ENCODE data around the gene TRIL.
A peak's percentile ranks its signal among the peaks of the same experiment; 100 is the strongest.

Gene TRIL, protein sequence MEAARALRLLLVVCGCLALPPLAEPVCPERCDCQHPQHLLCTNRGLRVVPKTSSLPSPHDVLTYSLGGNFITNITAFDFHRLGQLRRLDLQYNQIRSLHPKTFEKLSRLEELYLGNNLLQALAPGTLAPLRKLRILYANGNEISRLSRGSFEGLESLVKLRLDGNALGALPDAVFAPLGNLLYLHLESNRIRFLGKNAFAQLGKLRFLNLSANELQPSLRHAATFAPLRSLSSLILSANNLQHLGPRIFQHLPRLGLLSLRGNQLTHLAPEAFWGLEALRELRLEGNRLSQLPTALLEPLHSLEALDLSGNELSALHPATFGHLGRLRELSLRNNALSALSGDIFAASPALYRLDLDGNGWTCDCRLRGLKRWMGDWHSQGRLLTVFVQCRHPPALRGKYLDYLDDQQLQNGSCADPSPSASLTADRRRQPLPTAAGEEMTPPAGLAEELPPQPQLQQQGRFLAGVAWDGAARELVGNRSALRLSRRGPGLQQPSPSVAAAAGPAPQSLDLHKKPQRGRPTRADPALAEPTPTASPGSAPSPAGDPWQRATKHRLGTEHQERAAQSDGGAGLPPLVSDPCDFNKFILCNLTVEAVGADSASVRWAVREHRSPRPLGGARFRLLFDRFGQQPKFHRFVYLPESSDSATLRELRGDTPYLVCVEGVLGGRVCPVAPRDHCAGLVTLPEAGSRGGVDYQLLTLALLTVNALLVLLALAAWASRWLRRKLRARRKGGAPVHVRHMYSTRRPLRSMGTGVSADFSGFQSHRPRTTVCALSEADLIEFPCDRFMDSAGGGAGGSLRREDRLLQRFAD

DNA sequence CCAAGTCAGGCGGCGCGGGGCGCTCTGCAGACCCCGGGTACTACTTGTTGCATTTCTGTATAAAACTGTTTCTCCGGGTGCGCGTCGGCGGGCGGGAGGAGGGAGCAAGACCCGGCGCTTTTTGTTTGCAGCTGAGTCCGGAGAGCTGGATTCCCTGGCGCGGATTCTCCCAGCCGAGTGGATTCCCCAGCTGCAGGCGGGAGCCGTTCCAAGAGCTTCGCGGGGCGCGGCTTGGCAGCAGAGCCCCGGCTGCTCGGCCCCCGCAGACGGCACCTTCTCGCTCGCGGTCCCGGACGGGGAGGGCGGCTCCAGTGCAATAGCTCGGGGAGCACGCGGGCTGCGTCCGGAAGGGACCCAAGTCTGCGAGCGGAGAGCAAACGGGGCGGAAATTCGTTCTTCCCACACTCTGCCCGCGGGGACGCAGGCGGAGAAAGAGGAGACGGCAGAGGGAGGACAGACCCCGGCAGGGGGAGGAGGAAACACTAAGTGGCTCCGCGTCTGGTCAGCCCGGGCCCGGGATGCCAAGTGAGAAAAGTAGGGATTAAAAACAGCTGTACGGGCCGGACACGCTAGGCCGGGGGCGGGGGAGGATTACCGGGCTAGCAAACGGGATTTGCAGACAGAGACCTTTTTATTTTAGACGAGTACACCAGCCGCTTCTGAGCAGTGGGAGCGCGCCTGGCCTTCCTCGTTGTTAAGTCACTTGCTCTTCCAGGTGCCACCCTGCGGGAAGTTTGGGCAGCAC is at the start of gene TRIL:
Gene TRIL (minus strand): TSS at position 96 of the 745 bp plus-strand sequence. CDS start 284 bp downstream, outside the sequence.
- DNase-seq = no peak

- DNase-seq = no peak
Measured at GRCh38 chr7:29007127-29007526, 49.0 kb upstream of the TRIL start.

DNA sequence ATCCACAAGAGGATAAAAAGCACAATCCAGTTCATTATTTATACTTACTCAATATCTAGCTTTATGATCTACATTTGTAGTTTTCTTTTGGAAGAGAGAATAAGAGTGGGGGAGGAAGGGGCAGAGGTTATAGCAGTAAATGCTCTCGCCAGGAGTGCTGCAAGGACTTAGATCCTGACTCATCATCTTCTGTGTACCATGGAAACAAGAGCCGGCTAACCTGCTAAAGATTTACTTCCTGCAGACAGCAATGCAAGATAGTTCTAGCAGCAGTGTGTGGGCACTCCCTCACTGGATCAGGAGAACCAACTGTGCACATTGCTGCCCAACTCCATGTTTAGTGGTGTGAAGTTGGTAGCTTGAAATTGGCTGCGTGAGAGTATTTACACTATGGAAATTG is 47.7 kb upstream of the TRIL start:
- DNase-seq = no peak

DNA sequence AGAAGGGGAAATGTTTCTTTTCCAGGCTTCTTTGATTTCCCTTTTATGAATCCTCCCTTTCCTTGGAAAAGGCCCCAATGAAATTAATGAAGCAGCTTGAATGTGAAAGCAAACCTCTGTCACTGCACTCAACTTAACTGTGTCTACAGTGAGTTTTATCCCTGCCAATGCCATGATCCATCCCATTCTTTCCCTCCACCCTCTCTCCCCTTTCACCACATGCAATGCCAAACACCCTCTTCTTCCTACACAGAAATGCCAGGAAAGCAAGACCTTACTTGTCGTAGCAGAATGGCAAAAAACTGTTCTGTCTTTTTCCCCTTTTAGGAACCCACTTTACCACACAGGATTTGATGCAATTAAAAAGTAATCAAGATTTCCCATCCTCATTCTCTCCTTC is 47.3 kb upstream of the TRIL start:
- DNase-seq = no peak

GRCh38 chr7:29003703-29004102 is 45.6 kb upstream of the TRIL start:
- DNase-seq = no peak

DNA sequence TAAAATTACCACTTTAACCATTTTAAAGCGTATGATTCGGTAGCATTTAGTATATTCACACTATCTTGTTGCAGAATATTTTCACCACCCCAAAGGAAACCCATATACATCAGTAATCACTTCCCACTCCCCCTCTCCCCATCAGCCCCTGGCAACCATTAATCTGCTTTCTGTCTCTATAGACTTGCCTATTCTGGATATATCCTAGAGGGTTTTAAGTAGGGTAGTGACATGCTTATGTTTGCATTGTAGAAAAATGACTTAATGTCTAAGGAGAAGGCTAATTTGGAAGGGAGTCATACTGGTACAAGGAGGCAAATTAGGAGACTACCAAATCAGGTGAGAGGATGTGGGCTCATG is 42.6 kb upstream of the TRIL start:
- no peak for DNase-seq

- DNase-seq = no peak
Measured at GRCh38 chr7:28999895-29000716, 42.0 kb upstream of the TRIL start.

DNA sequence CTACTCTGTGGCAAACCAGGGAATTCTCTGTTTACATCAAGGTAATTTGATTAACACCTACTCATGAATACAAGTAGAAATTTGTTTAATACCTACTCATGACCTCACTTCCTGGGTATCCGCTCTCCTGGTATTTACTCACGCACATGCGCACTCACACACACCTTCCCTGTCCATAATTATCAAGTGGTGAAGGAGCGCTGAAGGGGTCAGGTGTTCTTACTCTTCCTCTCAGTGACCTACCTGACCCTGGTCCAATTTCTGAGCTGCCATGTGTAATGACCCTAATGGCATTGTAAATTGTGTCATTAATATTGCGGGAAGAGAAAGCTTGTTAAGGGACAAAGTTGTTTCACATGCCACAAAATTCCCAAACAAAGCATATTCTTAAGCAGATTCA is 41.3 kb upstream of the TRIL start:
- no peak for DNase-seq

- DNase-seq = no peak
Measured at GRCh38 chr7:28998105-28998504, 40.0 kb upstream of the TRIL start.

DNA sequence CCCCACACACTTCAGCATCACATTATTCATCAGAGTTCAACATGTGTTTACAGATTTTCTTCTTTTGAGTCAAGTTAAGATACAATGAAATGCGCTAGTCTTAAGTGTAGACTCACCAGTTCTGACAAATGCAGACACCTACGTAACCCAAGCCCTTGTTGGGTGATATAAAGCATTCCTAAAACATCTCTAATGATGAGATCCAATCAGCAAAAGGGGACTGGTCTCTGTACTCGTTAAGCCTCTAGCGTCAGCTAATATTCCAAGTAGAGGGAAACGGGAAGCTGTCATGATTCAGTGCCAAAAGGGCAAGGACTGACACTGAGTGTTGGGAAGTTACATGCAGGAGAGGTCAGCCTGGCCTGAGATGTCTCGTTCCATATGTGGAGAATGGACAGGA is 38.7 kb upstream of the TRIL start:
- no peak for DNase-seq

- no peak for DNase-seq
Measured at GRCh38 chr7:28993371-28993770, 35.2 kb upstream of the TRIL start.

GRCh38 chr7:28992798-28993197 is 34.7 kb upstream of the TRIL start:
- no peak for DNase-seq

DNA sequence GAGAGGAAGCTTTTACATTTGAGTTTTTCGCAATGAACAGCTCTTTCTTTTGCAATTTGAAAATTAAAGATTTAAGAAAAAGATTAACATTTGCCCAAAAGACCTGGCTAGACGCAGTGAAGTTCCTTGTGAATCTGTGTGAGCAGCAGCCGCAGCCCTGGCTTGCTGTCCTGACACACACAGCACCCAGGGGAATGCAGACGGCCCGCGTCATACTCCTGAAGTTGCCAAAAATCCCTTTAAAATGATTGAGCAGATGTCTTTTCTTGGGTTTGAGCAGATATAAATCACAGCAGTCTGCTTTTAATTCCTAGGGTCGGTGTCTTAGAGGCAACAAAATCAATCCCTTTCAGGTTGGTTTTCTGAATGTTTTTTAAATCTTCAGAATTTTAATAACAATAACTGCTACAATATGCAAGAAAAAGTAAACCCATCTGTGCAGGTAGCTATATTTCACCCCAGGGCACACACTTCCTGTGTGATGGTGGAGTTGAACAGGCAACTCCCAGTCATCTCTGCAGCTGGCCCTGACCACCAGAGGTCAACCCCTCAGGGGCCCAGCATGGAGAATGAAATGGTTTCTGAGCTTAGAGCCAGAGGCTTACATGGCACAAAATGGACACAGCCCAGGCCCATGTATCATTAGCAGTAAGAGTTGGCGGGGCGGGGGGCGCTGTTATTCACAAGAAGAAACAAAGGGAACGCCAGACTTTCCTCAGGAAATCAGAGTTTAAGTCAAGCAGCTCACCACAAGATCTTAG is 32.2 kb upstream of the TRIL start:
- DNase-seq = no peak

DNA sequence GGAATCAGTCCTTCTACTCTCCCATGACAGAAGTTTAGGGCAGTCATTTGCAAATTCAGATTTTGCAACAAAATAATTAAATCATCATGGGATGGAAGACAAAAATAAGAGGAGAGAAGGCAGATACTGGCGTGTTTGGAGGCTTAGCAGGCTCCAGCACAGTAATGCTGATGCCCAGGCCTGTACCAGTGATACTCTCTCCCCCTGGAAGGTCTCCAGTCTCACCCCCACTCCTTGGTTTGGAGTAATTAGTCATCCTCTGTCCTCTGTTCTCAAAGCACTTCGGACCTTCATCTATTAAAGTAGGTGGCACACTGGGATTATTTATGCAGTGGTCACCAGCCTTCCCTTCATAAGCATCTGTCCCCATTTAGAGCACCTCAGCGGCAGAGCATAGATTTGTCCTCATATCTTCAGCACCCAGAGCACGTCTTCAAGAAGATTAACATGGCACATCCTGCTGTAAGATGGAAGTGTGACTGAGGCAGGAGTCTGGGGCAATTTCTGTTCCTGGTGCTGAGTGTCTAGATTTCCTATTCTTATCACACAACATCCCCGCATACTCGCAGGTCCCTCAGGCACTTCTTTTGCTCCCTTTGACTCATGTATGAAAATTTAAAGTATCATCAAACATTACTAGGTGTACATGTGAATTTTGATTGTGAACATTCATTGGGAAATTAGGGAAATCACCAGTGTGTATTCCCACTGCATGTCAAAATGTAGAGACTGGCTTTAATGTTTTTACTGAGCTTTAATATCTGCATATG is 31.3 kb upstream of the TRIL start:
- DNase-seq = no peak

DNA sequence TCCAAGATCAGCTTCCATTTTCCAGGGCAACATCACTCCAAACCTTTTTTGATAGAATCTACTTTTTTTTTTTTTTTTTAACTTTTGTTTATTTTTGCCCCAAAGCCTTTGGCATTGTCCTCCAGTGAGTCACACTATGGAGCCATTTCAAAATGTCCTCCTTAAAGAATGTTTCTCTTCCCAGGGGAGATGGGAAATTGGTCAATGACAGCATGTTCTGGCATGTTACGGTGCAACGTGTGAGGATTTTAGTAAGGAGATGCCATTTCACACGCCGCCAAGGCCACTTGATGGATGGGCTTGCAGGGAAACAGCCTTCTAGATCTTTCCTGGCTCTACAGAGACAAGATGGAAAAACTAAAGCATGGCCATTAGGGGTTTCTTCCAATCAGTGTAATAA is 30.7 kb upstream of the TRIL start:
- no peak for DNase-seq

DNA sequence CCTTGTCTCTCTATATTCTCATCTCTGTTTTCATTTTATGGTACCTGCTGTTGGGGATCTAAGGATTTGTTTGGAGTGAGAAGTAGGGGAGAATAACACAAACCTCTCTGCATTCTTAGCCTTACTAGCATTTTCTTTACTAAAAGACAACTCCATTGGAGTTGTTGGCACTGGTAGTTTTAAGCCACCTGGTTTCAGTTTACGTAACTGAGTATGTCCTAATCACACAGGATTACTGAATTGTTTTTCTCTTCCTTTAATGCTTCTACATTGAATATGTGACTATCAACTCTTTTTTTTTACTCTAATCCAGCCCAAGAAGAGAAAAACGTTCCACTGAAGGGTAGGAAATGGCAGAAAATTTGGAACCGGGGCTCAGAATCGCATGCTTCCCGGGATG is 30.0 kb upstream of the TRIL start:
- DNase-seq = no peak

DNA sequence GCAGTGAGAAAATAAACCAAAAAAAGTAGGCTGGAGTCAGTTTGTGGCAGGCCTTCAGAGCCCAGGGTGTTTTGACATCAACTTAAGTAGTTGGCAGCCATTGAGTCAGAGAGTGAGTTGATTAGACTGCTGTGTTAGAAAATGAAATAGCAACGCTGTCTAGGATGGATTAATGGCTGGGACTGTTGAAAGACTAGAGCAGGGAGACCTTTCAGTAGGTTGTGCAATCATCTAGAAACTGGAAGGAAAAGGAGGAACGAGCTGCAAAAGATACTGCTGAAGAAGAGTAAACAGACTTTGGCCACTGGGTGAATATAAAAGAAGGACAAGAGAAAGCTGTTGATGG is 28.6 kb upstream of the TRIL start:
- peak; percentile 14 for DNase-seq

DNA sequence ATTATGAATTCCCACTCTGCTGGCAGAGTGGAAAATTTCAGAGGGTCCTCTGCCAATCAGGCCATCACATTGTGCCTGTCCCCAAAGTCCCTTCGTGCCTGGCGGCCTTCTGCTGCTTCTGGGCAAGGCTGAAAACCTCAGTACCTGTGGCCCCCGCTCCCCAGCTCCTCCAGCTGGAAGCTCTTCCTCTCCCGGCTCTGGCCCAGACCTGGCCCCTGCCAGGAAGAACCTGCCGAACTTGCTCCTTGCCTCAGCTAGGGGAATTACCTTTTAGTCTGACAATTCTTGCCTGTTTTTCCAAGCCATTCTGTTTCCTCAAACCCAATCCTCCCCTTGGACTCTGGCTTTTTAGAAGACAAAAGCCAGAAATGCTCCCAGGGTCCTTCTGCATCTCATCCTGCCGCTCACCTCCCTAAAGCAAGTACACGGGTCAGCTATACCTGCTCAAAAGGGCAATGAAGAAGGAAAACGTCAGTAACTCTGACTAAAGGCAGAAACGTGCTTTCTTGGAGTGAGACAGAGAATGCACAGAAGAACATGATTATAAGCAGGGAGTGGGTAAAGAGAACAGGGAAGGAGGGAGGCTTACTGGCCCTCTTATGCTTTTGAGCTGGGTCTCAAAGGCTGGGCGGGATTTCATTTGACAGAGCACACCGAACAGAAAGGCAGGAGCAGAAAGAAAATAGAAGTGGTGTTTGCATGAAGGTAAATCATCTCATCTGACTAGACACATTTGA is 28.1 kb upstream of the TRIL start:
- no peak for DNase-seq

- DNase-seq = no peak
Measured at GRCh38 chr7:28984631-28985030, 26.5 kb upstream of the TRIL start.

DNA sequence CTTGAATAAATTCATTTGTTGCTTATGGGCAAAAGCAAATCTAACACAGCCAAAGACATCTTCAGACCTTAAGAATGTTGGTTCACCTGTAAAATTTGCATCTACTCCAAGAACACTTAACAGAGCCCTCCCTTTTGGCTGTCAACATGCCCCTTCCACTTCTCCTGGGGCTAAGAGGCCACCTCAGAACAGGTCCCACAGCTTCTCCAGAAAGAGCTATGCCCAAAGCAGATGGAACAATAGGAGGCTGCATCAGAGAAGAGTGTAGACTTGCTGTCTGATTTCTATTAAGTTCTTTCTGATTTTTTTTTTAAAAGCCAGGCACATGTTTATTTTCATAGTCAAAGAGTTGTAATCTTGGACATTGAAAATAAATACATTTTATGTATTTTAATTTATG is 26.1 kb upstream of the TRIL start:
- DNase-seq = no peak

Measured in SIG-M5 (cell line).